Thyroid gland (tissue), 4 donors: ENCODE results near the gene TMPRSS4.

Source experiments
- POLR2A ChIP-seq, 2 donors: fragments of 450-650 bp; IDR thresholded peaks; one replicate each; pipeline ENCODE4 v1.6.1; 2017; ENCODE audit warnings: antibody characterized with exemption in 2 of 2, mild to moderate bottlenecking in 2 of 2, moderate library complexity in 1 of 2
- TF ChIP-seq, protein P1 (sequence below), 6 experiments: fragments of 200-600 bp in 3 of 6; fragments of 450-650 bp in 3 of 6; sonication (generic) in 3 of 6; IDR thresholded peaks; one replicate each; pipeline ENCODE4 v1.5.1; 2016 to 2019; ENCODE audit warnings: antibody characterized with exemption in 6 of 6, mild to moderate bottlenecking in 2 of 6, inconsistent platforms in 1 of 6, moderate library complexity in 1 of 6

- TF ChIP-seq, protein P1, sequence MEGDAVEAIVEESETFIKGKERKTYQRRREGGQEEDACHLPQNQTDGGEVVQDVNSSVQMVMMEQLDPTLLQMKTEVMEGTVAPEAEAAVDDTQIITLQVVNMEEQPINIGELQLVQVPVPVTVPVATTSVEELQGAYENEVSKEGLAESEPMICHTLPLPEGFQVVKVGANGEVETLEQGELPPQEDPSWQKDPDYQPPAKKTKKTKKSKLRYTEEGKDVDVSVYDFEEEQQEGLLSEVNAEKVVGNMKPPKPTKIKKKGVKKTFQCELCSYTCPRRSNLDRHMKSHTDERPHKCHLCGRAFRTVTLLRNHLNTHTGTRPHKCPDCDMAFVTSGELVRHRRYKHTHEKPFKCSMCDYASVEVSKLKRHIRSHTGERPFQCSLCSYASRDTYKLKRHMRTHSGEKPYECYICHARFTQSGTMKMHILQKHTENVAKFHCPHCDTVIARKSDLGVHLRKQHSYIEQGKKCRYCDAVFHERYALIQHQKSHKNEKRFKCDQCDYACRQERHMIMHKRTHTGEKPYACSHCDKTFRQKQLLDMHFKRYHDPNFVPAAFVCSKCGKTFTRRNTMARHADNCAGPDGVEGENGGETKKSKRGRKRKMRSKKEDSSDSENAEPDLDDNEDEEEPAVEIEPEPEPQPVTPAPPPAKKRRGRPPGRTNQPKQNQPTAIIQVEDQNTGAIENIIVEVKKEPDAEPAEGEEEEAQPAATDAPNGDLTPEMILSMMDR (IDR thresholded peaks at IDR 0.05), result no peak
- no peak for TF ChIP-seq POLR2A (IDR thresholded peaks at IDR 0.05)
Measured at GRCh38 chr11:118151431-118151830, 74.6 kb downstream of the TMPRSS4 start.
